SK-N-SH (cell line): ENCODE data around the gene TBC1D2B.
"Not testable (repeated sequence)": the region's sequence is repeated elsewhere in the genome, so short reads cannot be mapped to it uniquely, and the experiment has no call there.

ENCODE experiments used
- EP300 ChIP-seq, 2 experiments: IDR thresholded peaks; 2 replicates each; pipeline versions ENCODE4 v1.4.0 to v1.6.1; 2012; ENCODE audit warnings: borderline replicate concordance in 1 of 2, low read depth in 1 of 2, low read length in 1 of 2
- EZH2phosphoT487 ChIP-seq: fragments of 200-600 bp; sonication (generic); IDR thresholded peaks from 2 replicates; pipeline ENCODE4 v1.6.1; 2017; ENCODE audit warnings: low read depth, mixed run types, mild to moderate bottlenecking, antibody characterized with exemption, moderate library complexity, borderline replicate concordance
- MEF2A ChIP-seq: IDR thresholded peaks from 2 replicates; pipeline ENCODE4 v1.4.0; 2012; ENCODE audit warnings: low read depth, borderline replicate concordance
- PBX3 ChIP-seq: IDR thresholded peaks from 2 replicates; pipeline ENCODE4; 2012
- POLR2AphosphoS5 ChIP-seq: IDR thresholded peaks from 2 replicates; pipeline ENCODE4 v1.6.1; 2012; ENCODE audit warnings: low read depth, low read length
- REST ChIP-seq: IDR thresholded peaks from 2 replicates; pipeline ENCODE4 v1.6.1; 2012; ENCODE audit warnings: mild to moderate bottlenecking, low read depth, low read length, moderate library complexity
- RFX5 ChIP-seq: IDR thresholded peaks from 2 replicates; pipeline ENCODE4 v1.6.1; 2012; ENCODE audit warnings: mild to moderate bottlenecking, improper control_type of control experiment, low read length
- TAF1 ChIP-seq: IDR thresholded peaks from 2 replicates; pipeline ENCODE4 v1.6.1; 2012; ENCODE audit warnings: low read depth, mild to moderate bottlenecking, low read length, moderate library complexity, borderline replicate concordance
- TEAD4 ChIP-seq: IDR thresholded peaks from 2 replicates; pipeline ENCODE4 v1.4.0; 2012; ENCODE audit warnings: mild to moderate bottlenecking, borderline replicate concordance; ENCODE audit not compliant: insufficient read depth
- USF2 ChIP-seq: fragments of 150-350 bp; IDR thresholded peaks from 2 replicates; pipeline ENCODE4 v1.6.1; 2017; ENCODE audit warnings: antibody characterized with exemption, low read length, low read depth, borderline replicate concordance
- TF ChIP-seq, protein P1 (sequence below): fragments of 200-600 bp; sonication (generic); IDR thresholded peaks from 2 replicates; pipeline ENCODE4 v1.6.1; 2017; ENCODE audit warnings: antibody characterized with exemption, mild to moderate bottlenecking, moderate library complexity

DNA sequence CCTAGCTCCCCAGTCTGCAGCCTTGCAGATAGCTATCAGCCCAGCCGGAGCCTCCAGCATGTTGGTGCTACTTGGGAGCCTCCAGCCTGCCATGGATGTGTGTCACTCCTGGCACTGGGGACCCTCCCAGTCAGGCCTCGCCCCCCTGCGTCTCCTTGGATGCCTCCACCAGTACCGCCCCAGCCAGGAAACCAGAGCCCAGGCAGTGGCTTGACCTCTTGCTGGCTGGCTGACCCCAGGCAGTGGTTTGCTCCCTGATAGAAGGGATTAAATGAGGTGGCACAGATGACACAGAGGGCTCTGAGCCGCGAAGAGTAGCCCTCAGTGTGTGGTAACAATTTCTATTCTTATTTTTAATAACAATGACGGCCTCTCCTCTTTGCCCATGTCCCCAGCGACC is 98.4 kb downstream of the TBC1D2B start:
- TF ChIP-seq EP300 (IDR thresholded peaks at IDR 0.05; ENCODE audit: borderline replicate concordance in 1 of 2, low read depth in 1 of 2, low read length in 1 of 2); POLR2AphosphoS5; TAF1; REST; EZH2phosphoT487; MEF2A; USF2; RFX5; PBX3; TEAD4: not testable (repeated sequence)
- TF ChIP-seq, protein P1, sequence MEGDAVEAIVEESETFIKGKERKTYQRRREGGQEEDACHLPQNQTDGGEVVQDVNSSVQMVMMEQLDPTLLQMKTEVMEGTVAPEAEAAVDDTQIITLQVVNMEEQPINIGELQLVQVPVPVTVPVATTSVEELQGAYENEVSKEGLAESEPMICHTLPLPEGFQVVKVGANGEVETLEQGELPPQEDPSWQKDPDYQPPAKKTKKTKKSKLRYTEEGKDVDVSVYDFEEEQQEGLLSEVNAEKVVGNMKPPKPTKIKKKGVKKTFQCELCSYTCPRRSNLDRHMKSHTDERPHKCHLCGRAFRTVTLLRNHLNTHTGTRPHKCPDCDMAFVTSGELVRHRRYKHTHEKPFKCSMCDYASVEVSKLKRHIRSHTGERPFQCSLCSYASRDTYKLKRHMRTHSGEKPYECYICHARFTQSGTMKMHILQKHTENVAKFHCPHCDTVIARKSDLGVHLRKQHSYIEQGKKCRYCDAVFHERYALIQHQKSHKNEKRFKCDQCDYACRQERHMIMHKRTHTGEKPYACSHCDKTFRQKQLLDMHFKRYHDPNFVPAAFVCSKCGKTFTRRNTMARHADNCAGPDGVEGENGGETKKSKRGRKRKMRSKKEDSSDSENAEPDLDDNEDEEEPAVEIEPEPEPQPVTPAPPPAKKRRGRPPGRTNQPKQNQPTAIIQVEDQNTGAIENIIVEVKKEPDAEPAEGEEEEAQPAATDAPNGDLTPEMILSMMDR, result not testable (repeated sequence)
